ENCODE measurements around the gene MEG3. TPM values are rescaled to one million over a fixed set of nuclear protein-coding genes. Genes with fewer than 3 reads are reported as not detected.

Gene MEG3
- total RNA-seq, 1 experiment from 2014 or later = 62.4 TPM

GRCh38 chr14:100780646-100781355, 45.1 kb upstream of the MEG3 start:
- Histone ChIP-seq H3K4me1 (ENCODE audit: control insufficient read depth, insufficient read depth, low read length) (no peaks in the 10 kb centered on the region), H3K4me3 (ENCODE audit: low read depth in 2 of 2, low read length in 2 of 2) (no peak overlapping the region), H3K36me3 (ENCODE audit: control insufficient read depth, insufficient read depth, low read length) (no peaks in the 10 kb centered on the region), H3K9me3 (ENCODE audit: control insufficient read depth, insufficient read depth, low read depth, low read length) (no peaks in the 10 kb centered on the region), H3K27ac (ENCODE audit: low read length) (no peak overlapping the region), H3K27me3 (ENCODE audit: control insufficient read depth, insufficient read depth, low read length) (no peaks in the 10 kb centered on the region)
- intact Hi-C loops (cut with micrococcal nuclease; ENCODE audit: unreplicated experiment) (no loop called here), in situ Hi-C loops (cut with HindIII; ENCODE audit: low pct_unique_long_range_greater_than_20kb, low sequenced_read_pairs) (no loop called here)
- DNase-seq (ENCODE audit: low read depth, low spot score) = no peak
- POLR2A ChIA-PET = no interaction called here
- no peak for TF ChIP-seq SIN3A (IDR thresholded peaks at IDR 0.05; ENCODE audit: borderline replicate concordance, insufficient read depth, low read depth, low read length)
- no peak for TF ChIP-seq TCF7L2 (IDR thresholded peaks at IDR 0.05; ENCODE audit: low read depth, low read length)
- TF ChIP-seq CTCF (IDR thresholded peaks at IDR 0.05) = no peak
- TF ChIP-seq POLR2AphosphoS5 (IDR thresholded peaks at IDR 0.05; ENCODE audit: low read depth, low read length) = no peak
- TF ChIP-seq REST (IDR thresholded peaks at IDR 0.05; ENCODE audit: insufficient read depth in 1 of 2, low read depth in 2 of 2, low read length in 1 of 2) = no peak
- no peak for ATAC-seq
- CTCF ChIA-PET = no interaction called here
- no TSS peak for BruUV-seq (replicated peaks)

- no peak overlapping the region for H3K27ac ChIP-seq (ENCODE audit: low read length)
- no peak overlapping the region for H3K4me3 ChIP-seq (ENCODE audit: low read depth in 2 of 2, low read length in 2 of 2)
- ATAC-seq (no peak), DNase-seq (ENCODE audit: low read depth, low spot score) (no peak)
- no peaks in the 10 kb centered on the region for H3K27me3 ChIP-seq (ENCODE audit: control insufficient read depth, insufficient read depth, low read length)
- no peak for TF ChIP-seq REST (IDR thresholded peaks at IDR 0.05; ENCODE audit: insufficient read depth in 1 of 2, low read depth in 2 of 2, low read length in 1 of 2)
- no peak for TF ChIP-seq POLR2AphosphoS5 (IDR thresholded peaks at IDR 0.05; ENCODE audit: low read depth, low read length)
- no peak for TF ChIP-seq TCF7L2 (IDR thresholded peaks at IDR 0.05; ENCODE audit: low read depth, low read length)
- TF ChIP-seq SIN3A (IDR thresholded peaks at IDR 0.05; ENCODE audit: borderline replicate concordance, insufficient read depth, low read depth, low read length) = no peak
- no peak for TF ChIP-seq CTCF (IDR thresholded peaks at IDR 0.05)
- in situ Hi-C loops (cut with HindIII; ENCODE audit: low pct_unique_long_range_greater_than_20kb, low sequenced_read_pairs) = no loop called here
- no peaks in the 10 kb centered on the region for H3K4me1 ChIP-seq (ENCODE audit: control insufficient read depth, insufficient read depth, low read length)
- intact Hi-C loops (cut with micrococcal nuclease; ENCODE audit: unreplicated experiment) = no loop called here
- H3K36me3 ChIP-seq (ENCODE audit: control insufficient read depth, insufficient read depth, low read length) = no peaks in the 10 kb centered on the region
- CTCF ChIA-PET = no interaction called here
- BruUV-seq (replicated peaks) = no TSS peak
- POLR2A ChIA-PET = no interaction called here
- H3K9me3 ChIP-seq (ENCODE audit: control insufficient read depth, insufficient read depth, low read depth, low read length) = no peaks in the 10 kb centered on the region
Observed at GRCh38 chr14:100781952-100782351, 44.0 kb upstream of the MEG3 start.

Measured in Panc1 (cell line).